H1 (cell line): ENCODE results near the gene RAPGEF6. TPM values are rescaled to one million over a fixed set of nuclear protein-coding genes. Genes with fewer than 3 reads are reported as not detected.

ENCODE experiments used
- CTCF ChIA-PET: fragments of 300-600 bp; sonication (Branson Sonifier 250); formaldehyde crosslinking; loops from one replicate; lab custom pipeline; 2021; ENCODE audit not compliant: partially characterized antibody; lab: Charles Lee
- POLR2A ChIA-PET: fragments of 300-600 bp; sonication (Branson Sonifier 250); formaldehyde crosslinking; loops from one replicate; lab custom pipeline; 2021; ENCODE audit warnings: inconsistent platforms; ENCODE audit not compliant: partially characterized antibody; lab: Charles Lee
- DNase-seq, 2 experiments: peaks; one replicate each; pipeline versions ENCODE4 v3.0.0 to v3.0.0-alpha.2; 2010 to 2022; ENCODE audit warnings: low spot score in 2 of 2, low read depth in 1 of 2, mixed read lengths in 1 of 2
- FAIRE-seq: peaks from 2 replicates; lab custom pipeline; 2011; peaks lifted over from hg19 to GRCh38; lab: Jason Lieb, UNC
- H2AFZ ChIP-seq: 2 replicates; pipeline ENCODE4 v1.8.1; 2012; ENCODE audit warnings: low read length, inconsistent platforms
- H2AK5ac ChIP-seq: 2 replicates; pipeline ENCODE4 v1.6.1; 2013; ENCODE audit warnings: low read depth, low read length
- H2BK120ac ChIP-seq: replicated peaks from 2 replicates; pipeline ENCODE3; 2013; ENCODE audit warnings: low read depth, low read length, inconsistent platforms
- H2BK12ac ChIP-seq: 2 replicates; pipeline ENCODE4 v1.6.1; 2013; ENCODE audit warnings: low read depth, low read length
- H2BK15ac ChIP-seq: 2 replicates; pipeline ENCODE4 v1.6.1; 2013; ENCODE audit warnings: low read length
- H2BK20ac ChIP-seq: 2 replicates; pipeline ENCODE4 v1.6.1; 2013; ENCODE audit warnings: low read length
- H2BK5ac ChIP-seq: 2 replicates; pipeline ENCODE4 v1.6.1; 2013; ENCODE audit warnings: low read depth, low read length
- H3K14ac ChIP-seq: 2 replicates; pipeline ENCODE4 v1.6.1; 2013; ENCODE audit warnings: inconsistent platforms; ENCODE audit not compliant: insufficient read length
- H3K18ac ChIP-seq: 2 replicates; pipeline ENCODE4 v1.6.1; 2013; ENCODE audit warnings: low read length; ENCODE audit errors: extremely low read depth
- H3K23ac ChIP-seq: 2 replicates; pipeline ENCODE4 v1.6.1; 2013; ENCODE audit warnings: inconsistent platforms; ENCODE audit not compliant: insufficient read length
- H3K23me2 ChIP-seq: 2 replicates; pipeline ENCODE4 v1.6.1; 2013; ENCODE audit warnings: low read depth, low read length
- H3K27ac ChIP-seq: 2 replicates; pipeline ENCODE4 v1.6.1; 2011; ENCODE audit warnings: low read depth, low read length, inconsistent platforms
- H3K27me3 ChIP-seq, 4 experiments: replicated peaks in 1 of 4; 1 replicate in 1 of 4; 2 replicates in 3 of 4; pipeline versions ENCODE4 v1.6.1 to v1.8.1; 2011 to 2013; ENCODE audit warnings: low read length in 3 of 4, mild to moderate bottlenecking in 3 of 4, inconsistent platforms in 2 of 4, mixed read lengths in 2 of 4, moderate library complexity in 1 of 4; ENCODE audit not compliant: control insufficient read depth in 3 of 4, insufficient read depth in 3 of 4; ENCODE audit errors: extremely low read depth in 1 of 4
- H3K36me3 ChIP-seq, 4 experiments: 2 replicates each; pipeline versions ENCODE4 v1.6.1 to v1.8.1; 2011 to 2013; ENCODE audit warnings: mild to moderate bottlenecking in 4 of 4, low read length in 3 of 4, moderate library complexity in 2 of 4, control low read depth in 1 of 4, inconsistent platforms in 1 of 4; ENCODE audit not compliant: insufficient read depth in 4 of 4, control insufficient read depth in 2 of 4
- H3K4ac ChIP-seq: replicated peaks from 2 replicates; pipeline ENCODE3; 2013; ENCODE audit warnings: low read length, low read depth, mixed read lengths, inconsistent platforms; ENCODE audit not compliant: insufficient read length
- H3K4me1 ChIP-seq, 4 experiments: replicated peaks in 1 of 4; 1 replicate in 1 of 4; 2 replicates in 3 of 4; pipeline versions ENCODE4 v1.6.1 to v1.8.1; 2011 to 2013; ENCODE audit warnings: low read length in 3 of 4, inconsistent platforms in 2 of 4, mixed read lengths in 1 of 4; ENCODE audit not compliant: insufficient read depth in 4 of 4, control insufficient read depth in 3 of 4
- H3K4me2 ChIP-seq, 2 experiments: 2 replicates each; pipeline versions ENCODE4 v1.6.1 to v1.8.1; 2011 to 2013; ENCODE audit warnings: low read depth in 2 of 2, low read length in 2 of 2, control low read depth in 1 of 2, inconsistent platforms in 1 of 2, mild to moderate bottlenecking in 1 of 2; ENCODE audit not compliant: insufficient read depth in 1 of 2
- H3K4me3 ChIP-seq, 4 experiments: fragments of 200-600, 300-600 bp in 1 of 4; sonication (generic), shearing (Covaris generic), sonication (Bioruptor Twin) in 1 of 4; 2 replicates each; pipeline versions ENCODE4 v1.5.1 to v1.8.1; 2011 to 2016; ENCODE audit warnings: low read length in 4 of 4, low read depth in 3 of 4, control low read depth in 2 of 4, inconsistent platforms in 2 of 4, mild to moderate bottlenecking in 2 of 4, mixed read lengths in 1 of 4, moderate library complexity in 1 of 4; ENCODE audit not compliant: insufficient read depth in 2 of 4; ENCODE audit errors: extremely low read depth in 1 of 4
- H3K56ac ChIP-seq: replicated peaks from 2 replicates; pipeline ENCODE3; 2013; ENCODE audit warnings: low read depth, mild to moderate bottlenecking, mixed read lengths, low read length, inconsistent platforms; ENCODE audit not compliant: insufficient read length
- H3K79me1 ChIP-seq: 2 replicates; pipeline ENCODE4 v1.6.1; 2013; ENCODE audit warnings: low read depth, low read length, control low read depth
- H3K79me2 ChIP-seq, 2 experiments: 2 replicates each; pipeline versions ENCODE4 v1.6.1 to v1.8.1; 2012 to 2013; ENCODE audit warnings: low read length in 2 of 2, mild to moderate bottlenecking in 2 of 2, inconsistent platforms in 1 of 2; ENCODE audit not compliant: insufficient read depth in 2 of 2, control insufficient read depth in 1 of 2
- H3K9ac ChIP-seq, 4 experiments: replicated peaks in 1 of 4; 1 replicate in 1 of 4; 2 replicates in 3 of 4; pipeline versions ENCODE4 v1.6.1 to v1.8.1; 2011 to 2013; ENCODE audit warnings: low read depth in 3 of 4, low read length in 3 of 4, control low read depth in 2 of 4, mild to moderate bottlenecking in 2 of 4, moderate library complexity in 2 of 4, inconsistent platforms in 1 of 4; ENCODE audit errors: extremely low read depth in 1 of 4
- H3K9me3 ChIP-seq, 2 experiments: 2 replicates each; pipeline versions ENCODE4 v1.6.1 to v1.8.1; 2012 to 2013; ENCODE audit warnings: mild to moderate bottlenecking in 2 of 2, moderate library complexity in 2 of 2, control low read depth in 1 of 2, inconsistent platforms in 1 of 2, low read depth in 1 of 2, low read length in 1 of 2, mixed read lengths in 1 of 2; ENCODE audit not compliant: insufficient read depth in 2 of 2
- H4K20me1 ChIP-seq, 2 experiments: replicated peaks in 1 of 2; 2 replicates each; pipeline versions ENCODE3 to v1.8.1; 2011 to 2013; ENCODE audit warnings: inconsistent platforms in 2 of 2, low read length in 2 of 2, mild to moderate bottlenecking in 1 of 2; ENCODE audit not compliant: insufficient read depth in 2 of 2, control insufficient read depth in 1 of 2
- H4K5ac ChIP-seq: 2 replicates; pipeline ENCODE4 v1.6.1; 2013; ENCODE audit warnings: low read length, low read depth, mixed read lengths, inconsistent platforms; ENCODE audit not compliant: insufficient read length
- H4K8ac ChIP-seq: 2 replicates; pipeline ENCODE4 v1.8.0; 2013; ENCODE audit warnings: mild to moderate bottlenecking, moderate library complexity, low read length, inconsistent platforms; ENCODE audit not compliant: insufficient read depth; ENCODE audit errors: extremely low read depth
- H4K91ac ChIP-seq: replicated peaks from 2 replicates; pipeline ENCODE3; 2013; ENCODE audit warnings: low read length, mixed read lengths, inconsistent platforms; ENCODE audit not compliant: insufficient read length
- ASH2L ChIP-seq: fragments of 200-600, 300-600 bp; sonication (generic); IDR thresholded peaks from one replicate; pipeline ENCODE4 v1.7.1; 2017; ENCODE audit warnings: low read length
- CEBPB ChIP-seq: IDR thresholded peaks from 2 replicates; pipeline ENCODE4 v1.6.1; 2012; ENCODE audit warnings: low read depth, low read length
- CHD1 ChIP-seq: IDR thresholded peaks from 2 replicates; pipeline ENCODE4 v1.6.1; 2012; ENCODE audit warnings: low read depth, low read length, improper control_type of control experiment
- EZH2 ChIP-seq: fragments of 200-600 bp; sonication (generic); IDR thresholded peaks from 2 replicates; pipeline ENCODE4 v1.7.1; 2012; ENCODE audit warnings: low read depth, mild to moderate bottlenecking, moderate library complexity, low read length, inconsistent platforms; ENCODE audit not compliant: severe bottlenecking
- JUN ChIP-seq: IDR thresholded peaks from 2 replicates; pipeline ENCODE4 v1.6.1; 2011; ENCODE audit warnings: low read depth, mild to moderate bottlenecking, improper control_type of control experiment, low read length
- KDM4A ChIP-seq: IDR thresholded peaks from one replicate; pipeline ENCODE4 v1.7.1; 2012; ENCODE audit warnings: low read depth, mild to moderate bottlenecking, moderate library complexity, low read length, inconsistent platforms; ENCODE audit not compliant: severe bottlenecking
- KDM5A ChIP-seq: fragments of 200-600 bp; IDR thresholded peaks from 2 replicates; pipeline ENCODE4 v1.7.1; 2012; ENCODE audit warnings: mild to moderate bottlenecking, low read length, inconsistent platforms, mixed read lengths
- PHF8 ChIP-seq: fragments of 200-600 bp; sonication (generic); conservative IDR thresholded peaks from 2 replicates; pipeline ENCODE4 v1.7.1; 2012; ENCODE audit warnings: low read depth, mild to moderate bottlenecking, inconsistent platforms, low read length, moderate library complexity
- TAF7 ChIP-seq: optimal IDR thresholded peaks from 2 replicates; pipeline ENCODE3; 2011; ENCODE audit warnings: low read depth, mild to moderate bottlenecking, inconsistent platforms, low read length, moderate library complexity, borderline replicate concordance
- WGBS, 2 experiments: shearing (Covaris generic) in 1 of 2; methylation state at CpG; one replicate each; pipeline versions ENCODE4 v1.1.6 to v1.1.7; 2013 to 2015; ENCODE audit warnings: low lambda C conversion rate in 2 of 2, mixed read lengths in 2 of 2, inconsistent platforms in 1 of 2, low coverage in 1 of 2, missing lambda C conversion rate in 1 of 2; ENCODE audit not compliant: insufficient replicate concordance in 2 of 2, insufficient coverage in 1 of 2, insufficient read length in 1 of 2; ENCODE audit errors: extremely low coverage in 1 of 2, missing lambda C conversion rate in 1 of 2; 5-methylcytosine and 5-hydroxymethylcytosine counted together
- polyA plus RNA-seq, 7 experiments: library from polyadenylated mRNA; depleted of rRNA in 3 of 7; stranded (reverse) in 5 of 7; unstranded in 2 of 7; fragments of >200 nt in 5 of 7; fragments of 200-250 nt in 2 of 7; gene quantifications; 1 replicate in 5 of 7; 2 replicates in 1 of 7; 4 replicates in 1 of 7; pipeline versions ENCODE4 v1.2.1 to v1.2.3, GENCODE V29; 2011 to 2013; ENCODE audit warnings: missing spikeins in 2 of 7, mixed read lengths in 2 of 7
- total RNA-seq: library from RNA; stranded (reverse); fragmentation: NEBNext Ultra II Directional; extraction: Animal tissue kit (Norgen Biotek cat#: 25700); gene quantifications from 2 replicates; pipeline ENCODE4 v1.2.1, GENCODE V29; 2021
- TF ChIP-seq, protein P1 (sequence below), 3 experiments: IDR thresholded peaks; 1 replicate in 2 of 3; 2 replicates in 1 of 3; pipeline versions ENCODE4 v1.5.1 to v1.6.1; 2011; ENCODE audit warnings: low read length in 3 of 3, mild to moderate bottlenecking in 3 of 3, inconsistent platforms in 2 of 3, low read depth in 1 of 3, moderate library complexity in 1 of 3; ENCODE audit not compliant: insufficient read depth in 1 of 3; ENCODE audit errors: control extremely low read depth in 1 of 3

Gene RAPGEF6
- total and polyA plus RNA-seq, 2 of the 8 experiments (the other 6 are each of a cell fraction or from before 2014, with no cell fraction given): 4.8 to 20.0 TPM

DNA sequence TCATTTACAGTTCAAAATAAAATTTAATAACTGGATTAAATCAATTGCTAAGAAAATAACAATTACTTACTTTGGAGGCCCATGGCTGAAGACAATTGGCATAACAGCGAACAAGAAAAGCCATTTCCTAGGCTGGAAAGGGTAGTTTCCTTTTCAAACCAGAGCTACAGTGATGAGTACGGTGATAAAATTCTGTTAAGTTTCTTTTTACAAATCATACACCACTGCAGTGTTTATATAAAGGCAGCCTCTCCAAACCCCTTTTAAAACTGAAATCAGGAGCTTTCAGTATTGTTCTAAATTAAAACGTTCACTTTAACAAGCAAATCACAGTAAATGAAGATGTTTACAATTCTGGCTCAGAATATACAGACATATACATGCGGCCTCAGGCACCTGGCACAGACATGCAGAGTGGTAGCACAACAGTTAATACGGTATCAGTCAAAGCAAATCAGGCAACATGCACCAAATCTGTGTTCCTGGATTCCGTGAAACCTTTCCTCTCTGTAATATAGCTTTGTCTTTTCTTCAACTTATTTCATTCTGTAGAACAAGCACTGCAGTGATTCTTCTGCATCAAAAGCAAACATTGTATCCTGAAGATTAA, 102.9 kb downstream of the RAPGEF6 start:
- FAIRE-seq: no peak
- H3K23ac ChIP-seq: no peak overlapping the region
- DNase-seq: no peak
- no peak overlapping the region for H2BK20ac ChIP-seq
- H3K23me2 ChIP-seq: no peaks in the 10 kb centered on the region; the same call in 1 of the 2 replicates
- H3K9me3 ChIP-seq: no peaks in the 10 kb centered on the region
- 85% methylated on average over 6 of the region's 6 CpGs; no CpG with 5 or more reads in 1 of the 2 experiments for WGBS, 2 experiments
- H2AFZ ChIP-seq: no peak overlapping the region
- H4K91ac ChIP-seq: no peak overlapping the region
- no peaks in the 10 kb centered on the region for H4K20me1 ChIP-seq
- no peak overlapping the region for H4K5ac ChIP-seq
- H2BK12ac ChIP-seq: no peak overlapping the region
- H3K56ac ChIP-seq: no peak overlapping the region
- H3K79me2 ChIP-seq: no peaks in the 10 kb centered on the region
- no peak overlapping the region for H3K4me3 ChIP-seq
- no peak overlapping the region for H2BK5ac ChIP-seq
- H2BK120ac ChIP-seq: no peak overlapping the region
- H2AK5ac ChIP-seq: no peak overlapping the region
- ChIA-PET POLR2A (interaction anchor here (0.7 kb wide), 1 partner anchor 450 kb away, joined by 3 read pairs; no protein-coding TSS in a partner anchor), CTCF (interaction anchor here (0.6 to 1.8 kb wide), 9 partner anchors 11 to 533 kb away, joined by 3 to 6 read pairs (median 4); no protein-coding TSS in a partner anchor)
- H3K14ac ChIP-seq: no peak overlapping the region
- no peaks in the 10 kb centered on the region; a peak in 1 of 7 replicates for H3K4me1 ChIP-seq
- H2BK15ac ChIP-seq: no peak overlapping the region
- no peak overlapping the region for H3K4me2 ChIP-seq
- H3K36me3 ChIP-seq: no peaks in the 10 kb centered on the region
- H3K9ac ChIP-seq: no peak overlapping the region; a peak in 1 of 7 replicates
- H3K18ac ChIP-seq: no peak overlapping the region
- no peaks in the 10 kb centered on the region for H3K27me3 ChIP-seq
- H3K4ac ChIP-seq: no peak overlapping the region
- TF ChIP-seq TAF7: no peak
- TF ChIP-seq CHD1: no peak
- no peak for TF ChIP-seq EZH2
- no peak for TF ChIP-seq PHF8
- no peak for TF ChIP-seq CEBPB
- TF ChIP-seq KDM5A: no peak
- no peak for TF ChIP-seq JUN
- TF ChIP-seq ASH2L: no peak
- TF ChIP-seq, protein P1, sequence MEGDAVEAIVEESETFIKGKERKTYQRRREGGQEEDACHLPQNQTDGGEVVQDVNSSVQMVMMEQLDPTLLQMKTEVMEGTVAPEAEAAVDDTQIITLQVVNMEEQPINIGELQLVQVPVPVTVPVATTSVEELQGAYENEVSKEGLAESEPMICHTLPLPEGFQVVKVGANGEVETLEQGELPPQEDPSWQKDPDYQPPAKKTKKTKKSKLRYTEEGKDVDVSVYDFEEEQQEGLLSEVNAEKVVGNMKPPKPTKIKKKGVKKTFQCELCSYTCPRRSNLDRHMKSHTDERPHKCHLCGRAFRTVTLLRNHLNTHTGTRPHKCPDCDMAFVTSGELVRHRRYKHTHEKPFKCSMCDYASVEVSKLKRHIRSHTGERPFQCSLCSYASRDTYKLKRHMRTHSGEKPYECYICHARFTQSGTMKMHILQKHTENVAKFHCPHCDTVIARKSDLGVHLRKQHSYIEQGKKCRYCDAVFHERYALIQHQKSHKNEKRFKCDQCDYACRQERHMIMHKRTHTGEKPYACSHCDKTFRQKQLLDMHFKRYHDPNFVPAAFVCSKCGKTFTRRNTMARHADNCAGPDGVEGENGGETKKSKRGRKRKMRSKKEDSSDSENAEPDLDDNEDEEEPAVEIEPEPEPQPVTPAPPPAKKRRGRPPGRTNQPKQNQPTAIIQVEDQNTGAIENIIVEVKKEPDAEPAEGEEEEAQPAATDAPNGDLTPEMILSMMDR (IDR thresholded peaks at IDR 0.05; ENCODE audit: control extremely low read depth in 1 of 3, insufficient read depth in 1 of 3, low read depth in 1 of 3, low read length in 3 of 3): no peak
- TF ChIP-seq KDM4A: no peak
- H3K79me1 ChIP-seq: no peaks in the 10 kb centered on the region
- H3K27ac ChIP-seq: no peak overlapping the region
- no peak overlapping the region for H4K8ac ChIP-seq
